Measurements from ENCODE around the gene MKNK2. TPM values are rescaled to one million over a fixed set of nuclear protein-coding genes. Genes with fewer than 3 reads are reported as not detected.
"Not testable (repeated sequence)": the region's sequence is repeated elsewhere in the genome, so short reads cannot be mapped to it uniquely, and the experiment has no call there.

MKNK2 gene
- total RNA-seq, 1 experiment from 2014 or later = 112 TPM

DNA sequence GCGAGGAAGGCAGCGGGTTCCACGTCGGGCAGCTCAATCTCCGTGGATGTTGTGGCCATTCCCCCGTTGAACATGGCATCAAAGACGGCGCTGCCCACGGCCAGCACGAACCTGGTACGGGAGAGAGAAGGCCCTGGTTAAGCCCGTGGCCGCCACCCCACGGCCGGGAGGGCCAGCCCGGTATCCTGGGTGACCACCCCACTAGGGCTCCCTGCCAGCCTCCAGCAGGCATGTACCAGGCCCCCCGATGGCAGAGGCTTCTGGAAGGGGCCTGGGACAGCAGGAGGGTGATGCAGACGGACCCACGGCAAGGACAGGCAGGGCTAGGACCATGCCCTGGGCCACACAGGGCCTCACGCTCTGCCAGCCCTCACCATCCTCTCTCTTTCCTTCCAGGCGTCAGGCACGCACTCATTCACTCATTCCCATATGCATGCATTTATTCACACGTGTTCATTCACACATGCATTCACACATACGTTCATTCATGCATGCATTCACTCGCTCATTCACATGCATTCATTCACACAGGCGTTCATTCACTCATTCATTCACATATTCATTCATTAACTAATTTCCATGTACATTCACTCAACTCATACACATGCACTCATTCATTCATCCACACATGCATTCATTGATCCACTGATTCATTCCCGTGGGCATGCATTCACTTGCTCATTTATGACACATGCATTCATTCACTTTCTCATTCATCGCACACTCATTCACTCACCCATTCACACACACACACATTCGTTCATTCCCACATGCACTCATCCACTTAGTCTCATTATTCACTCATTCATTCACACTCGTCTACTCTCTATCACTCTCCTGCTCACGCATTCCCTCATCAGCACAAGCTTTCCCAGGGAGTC lies 53.5 kb downstream of the MKNK2 start:
- DNase-seq (ENCODE audit: low read depth) = no peak

DNA sequence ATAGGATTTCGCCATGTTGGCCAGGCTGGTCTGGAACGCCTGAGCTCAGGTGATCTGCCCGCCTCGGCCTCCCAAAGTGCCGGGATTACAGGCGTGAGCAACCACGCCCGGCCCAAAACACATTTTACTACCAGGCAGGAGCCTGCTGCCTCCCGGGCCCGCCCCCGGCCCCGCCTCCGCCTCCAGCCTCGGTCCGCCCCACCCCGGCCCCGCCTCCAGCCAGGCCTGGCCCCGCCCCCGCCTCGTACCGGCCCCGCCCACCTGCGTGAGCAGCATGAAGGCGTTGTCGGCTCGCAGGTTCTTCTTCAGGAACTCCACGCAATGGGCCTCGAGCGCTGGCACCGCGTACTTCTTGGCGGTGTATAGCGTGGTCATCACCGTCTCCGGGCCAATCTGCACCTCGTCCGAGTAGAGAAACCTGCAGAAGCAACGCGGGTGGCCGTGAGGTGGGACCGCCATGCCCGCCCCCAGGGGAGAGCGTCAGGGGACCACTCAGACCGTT lies 58.2 kb downstream of the MKNK2 start:
- no peak for DNase-seq (ENCODE audit: low read depth)

DNA sequence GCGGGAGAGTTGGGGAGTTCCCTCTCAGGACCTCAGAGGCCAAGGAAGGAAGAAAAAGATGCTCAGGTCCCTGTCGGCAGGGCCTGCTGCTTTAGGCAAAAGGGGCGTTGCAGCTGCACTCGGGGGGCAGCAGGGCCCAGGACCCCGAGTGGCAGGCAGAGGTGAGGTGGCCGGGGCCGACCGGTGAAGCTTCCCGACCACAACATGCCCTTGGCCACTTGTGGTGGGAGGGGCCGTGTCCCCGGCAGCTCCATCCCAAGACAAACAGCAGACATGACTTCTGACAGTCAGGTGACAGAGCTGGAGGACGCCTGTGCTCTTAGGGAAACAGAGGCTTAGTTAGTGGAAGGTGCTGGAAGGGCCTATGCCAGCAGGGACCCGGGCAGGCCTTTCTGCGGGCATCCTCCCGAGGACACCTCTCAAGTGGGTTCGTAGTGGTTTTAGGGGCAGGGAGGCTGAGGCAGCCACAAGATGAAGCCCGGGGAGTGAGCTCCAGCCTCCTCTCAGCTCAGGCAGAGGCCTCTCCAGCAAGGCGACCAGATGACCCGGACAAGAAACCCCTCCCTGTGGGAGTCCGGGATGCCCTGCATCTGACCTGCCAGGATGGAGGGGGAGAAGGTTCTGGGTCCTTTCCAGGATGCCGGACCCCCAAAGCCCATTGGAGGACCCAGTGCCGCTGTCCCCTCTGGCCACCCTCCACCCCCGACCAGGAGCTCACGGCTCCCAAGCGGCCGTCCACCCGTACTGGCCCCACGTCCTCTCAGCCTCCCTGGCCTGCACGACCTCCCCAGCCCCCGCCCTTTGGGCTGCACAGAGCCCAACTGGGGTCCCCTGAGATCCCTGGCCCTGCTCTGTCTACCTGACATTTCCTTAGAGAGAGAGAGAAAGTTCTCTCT lies 59.8 kb downstream of the MKNK2 start:
- no peak for DNase-seq (ENCODE audit: low read depth)

DNA sequence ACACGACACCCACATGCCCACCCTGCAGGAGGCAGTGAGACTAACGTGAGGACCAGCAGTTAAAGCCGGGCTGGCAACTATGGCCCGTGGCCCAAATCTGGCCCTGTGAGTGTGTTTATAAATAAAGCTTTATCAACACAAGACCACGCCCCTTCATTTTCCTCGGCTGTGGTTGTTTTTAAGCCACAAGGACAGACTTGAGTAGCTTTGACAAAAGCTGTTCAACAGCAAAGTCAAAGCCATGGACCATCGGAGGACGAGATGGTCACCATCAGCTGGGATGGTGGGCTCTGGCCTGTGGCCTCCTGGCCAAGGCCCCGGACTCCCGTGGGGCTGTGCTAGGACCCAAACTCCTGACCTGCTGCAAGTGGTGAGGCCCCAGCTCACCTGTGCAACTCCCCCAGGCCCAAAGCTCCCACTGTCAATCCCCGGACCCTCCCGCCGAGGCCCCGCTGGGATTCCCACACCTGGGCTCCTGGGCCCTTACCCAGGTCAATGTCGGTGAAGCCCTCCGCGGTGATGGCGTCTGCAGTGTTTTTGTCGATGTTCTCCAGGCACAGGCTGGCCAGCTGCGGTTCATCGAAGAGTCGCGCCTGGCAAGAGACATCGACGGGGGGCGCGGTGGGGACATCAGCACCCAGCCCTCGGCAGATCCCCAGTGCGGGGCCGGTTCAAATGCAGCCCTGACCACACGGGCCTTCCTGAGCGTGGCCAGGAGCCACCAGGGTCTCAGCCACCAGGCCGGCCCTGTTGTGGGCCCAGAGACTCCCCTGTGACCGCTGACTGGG lies 60.6 kb downstream of the MKNK2 start:
- DNase-seq (ENCODE audit: low read depth) = no peak

DNA sequence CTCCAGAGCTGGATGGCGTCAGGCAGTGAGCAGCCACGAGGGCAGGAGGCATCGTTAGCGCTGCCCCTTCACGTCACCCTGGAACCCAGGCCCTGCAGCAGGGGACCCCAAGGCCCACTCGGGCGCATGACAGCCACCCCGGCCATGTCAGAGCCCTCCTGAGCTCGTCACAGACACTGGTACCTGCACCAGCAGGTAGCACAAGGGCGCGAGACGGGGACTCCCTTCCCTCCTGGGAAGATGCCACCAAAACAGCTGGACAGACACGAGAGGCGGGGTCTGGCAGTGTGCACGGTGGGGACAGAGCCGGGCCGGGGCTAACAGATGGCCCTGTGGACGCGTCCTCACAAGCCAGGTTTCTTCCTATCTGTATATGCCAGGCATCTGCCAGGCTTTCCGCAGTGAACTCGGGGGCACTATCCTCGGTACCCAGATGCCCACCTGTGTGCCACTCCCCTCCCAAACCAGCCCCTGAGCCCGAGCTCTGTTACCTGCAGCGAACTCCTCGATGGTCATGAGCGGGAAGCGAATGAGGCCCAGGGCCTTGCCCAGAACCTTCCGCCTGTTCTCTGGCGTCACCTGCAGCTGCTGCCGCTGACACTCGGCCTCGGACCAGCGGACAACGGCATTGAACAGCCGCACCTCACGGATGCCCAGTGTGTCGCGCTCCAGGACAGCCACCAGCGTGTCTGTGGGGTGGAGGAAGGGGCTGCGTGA lies 61.4 kb downstream of the MKNK2 start:
- DNase-seq (ENCODE audit: low read depth) = no peak

DNA sequence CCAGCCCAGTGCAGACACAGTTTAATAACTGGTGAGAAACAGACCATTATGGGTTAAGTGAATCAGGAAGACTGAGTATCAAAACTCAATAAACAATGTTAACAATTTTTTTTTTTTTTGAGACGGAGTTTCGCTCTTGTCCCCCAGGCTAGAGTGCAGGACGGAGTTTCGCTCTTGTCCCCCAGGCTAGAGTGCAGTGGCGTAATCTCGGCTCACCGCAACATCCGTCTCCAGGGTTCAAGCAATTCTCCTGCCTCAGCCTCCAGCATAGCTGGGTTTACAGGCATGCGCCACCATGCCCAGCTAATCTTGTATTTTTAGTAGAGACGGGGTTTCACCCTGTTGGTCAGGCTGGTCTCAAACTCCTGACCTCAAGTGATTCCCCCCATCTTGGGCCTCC lies 62.6 kb downstream of the MKNK2 start:
- not testable (repeated sequence) for DNase-seq (ENCODE audit: low read depth)

Small RNAs within 50 kb of the gene (small RNA-seq; reads per million reads assigned to genes)
- not detected for gene AC007136.1

Other genes starting within 250 kb of the MKNK2 start
- 6.1 and 9.8 TPM in 2 replicates for gene ATP8B3, start 239.0 kb downstream of the MKNK2 start, total RNA-seq (2014; rRNA removed; shearing (Covaris generic))
- 12.5 and 14.4 TPM in 2 replicates for gene REXO1, start 202.8 kb downstream of the MKNK2 start, total RNA-seq (2014; rRNA removed; shearing (Covaris generic))
- gene KLF16, start 187.7 kb downstream of the MKNK2 start, total RNA-seq (2014; rRNA removed; shearing (Covaris generic)) = 12.1 and 20.2 TPM in 2 replicates
- 216 and 229 TPM in 2 replicates for gene ABHD17A, start 165.7 kb downstream of the MKNK2 start, total RNA-seq (2014; rRNA removed; shearing (Covaris generic))
- gene ADAT3, start 145.8 kb downstream of the MKNK2 start, total RNA-seq (2014; rRNA removed; shearing (Covaris generic)) = 10.1 and 15.8 TPM in 2 replicates
- gene SCAMP4, start 145.8 kb downstream of the MKNK2 start, total RNA-seq (2014; rRNA removed; shearing (Covaris generic)) = 31.8 and 43.5 TPM in 2 replicates
- gene CSNK1G2, start 110.1 kb downstream of the MKNK2 start, total RNA-seq (2014; rRNA removed; shearing (Covaris generic)) = 91.9 and 111 TPM in 2 replicates
- gene BTBD2, start 35.5 kb downstream of the MKNK2 start, total RNA-seq (2014; rRNA removed; shearing (Covaris generic)) = 51.8 and 66.6 TPM in 2 replicates
- gene MOB3A, start 45.1 kb upstream of the MKNK2 start, total RNA-seq (2014; rRNA removed; shearing (Covaris generic)) = 14.8 and 25.0 TPM in 2 replicates
- 1.7 and 2.8 TPM in 2 replicates for gene IZUMO4, start 45.7 kb upstream of the MKNK2 start, total RNA-seq (2014; rRNA removed; shearing (Covaris generic))
- gene AP3D1, start 100.3 kb upstream of the MKNK2 start, total RNA-seq (2014; rRNA removed; shearing (Covaris generic)) = 124 and 146 TPM in 2 replicates
- 8.5 and 10.0 TPM in 2 replicates for gene DOT1L, start 112.7 kb upstream of the MKNK2 start, total RNA-seq (2014; rRNA removed; shearing (Covaris generic))
- gene PLEKHJ1, start 185.1 kb upstream of the MKNK2 start, total RNA-seq (2014; rRNA removed; shearing (Covaris generic)) = 146 and 152 TPM in 2 replicates
- gene SF3A2, start 185.6 kb upstream of the MKNK2 start, total RNA-seq (2014; rRNA removed; shearing (Covaris generic)) = 71.2 and 91.0 TPM in 2 replicates
- 7.2 and 10.6 TPM in 2 replicates for gene AMH, start 198.1 kb upstream of the MKNK2 start, total RNA-seq (2014; rRNA removed; shearing (Covaris generic))
- not detected in 2 replicates for gene JSRP1, start 205.2 kb upstream of the MKNK2 start, total RNA-seq (2014; rRNA removed; shearing (Covaris generic))
- 0.03 and 0.35 TPM in 2 replicates for gene PEAK3, start 230.9 kb upstream of the MKNK2 start, total RNA-seq (2014; rRNA removed; shearing (Covaris generic))

Measured in HT1080 (cell line).